AG08396 (cell line): ENCODE measurements around the gene KPNA1.
A peak's percentile ranks its signal among the peaks of the same experiment; 100 is the strongest.
"Not testable (repeated sequence)": the region's sequence is repeated elsewhere in the genome, so short reads cannot be mapped to it uniquely, and the experiment has no call there.

Experiments
- DNase-seq: peaks from one replicate; pipeline ENCODE4 v3.0.0; 2012; ENCODE audit warnings: low spot score, mixed read lengths

Gene KPNA1

DNA sequence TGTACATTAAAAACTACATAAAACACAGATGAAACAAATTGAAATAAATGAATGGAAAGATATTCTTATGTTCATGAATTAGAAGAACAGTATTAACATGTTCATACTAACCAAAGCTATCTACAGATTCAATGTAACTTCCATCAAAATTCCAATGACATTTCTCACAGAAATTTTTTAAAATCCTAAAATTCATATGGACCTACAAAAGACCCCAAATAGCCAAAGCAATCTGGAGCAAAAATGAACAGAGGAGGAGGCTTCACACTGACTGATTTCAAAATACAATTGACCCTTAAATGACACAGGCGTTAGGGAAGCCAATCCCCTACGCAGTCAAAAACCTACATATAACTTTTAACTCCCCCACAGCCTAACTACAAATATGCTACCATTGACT lies 39.4 kb downstream of the KPNA1 start:
- no peak for DNase-seq

DNA sequence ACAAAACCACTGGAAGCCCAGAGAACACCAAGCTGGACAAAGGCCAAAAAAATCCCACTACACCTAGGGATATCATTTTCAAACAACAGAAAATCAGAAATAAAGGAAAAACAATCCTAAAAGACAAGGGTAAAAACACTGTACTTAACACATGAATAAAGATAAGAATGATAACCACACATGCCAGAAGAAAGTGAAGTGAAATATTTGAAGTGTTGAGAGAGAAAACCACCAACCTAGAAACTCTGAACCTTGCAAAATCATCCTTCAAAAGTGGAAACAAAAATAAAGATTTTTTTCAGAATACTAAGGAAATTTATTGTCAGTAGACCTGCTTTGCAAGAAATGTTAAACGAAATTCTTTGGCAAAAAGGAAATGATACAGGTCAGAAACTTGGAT lies 45.1 kb downstream of the KPNA1 start:
- no peak for DNase-seq

DNA sequence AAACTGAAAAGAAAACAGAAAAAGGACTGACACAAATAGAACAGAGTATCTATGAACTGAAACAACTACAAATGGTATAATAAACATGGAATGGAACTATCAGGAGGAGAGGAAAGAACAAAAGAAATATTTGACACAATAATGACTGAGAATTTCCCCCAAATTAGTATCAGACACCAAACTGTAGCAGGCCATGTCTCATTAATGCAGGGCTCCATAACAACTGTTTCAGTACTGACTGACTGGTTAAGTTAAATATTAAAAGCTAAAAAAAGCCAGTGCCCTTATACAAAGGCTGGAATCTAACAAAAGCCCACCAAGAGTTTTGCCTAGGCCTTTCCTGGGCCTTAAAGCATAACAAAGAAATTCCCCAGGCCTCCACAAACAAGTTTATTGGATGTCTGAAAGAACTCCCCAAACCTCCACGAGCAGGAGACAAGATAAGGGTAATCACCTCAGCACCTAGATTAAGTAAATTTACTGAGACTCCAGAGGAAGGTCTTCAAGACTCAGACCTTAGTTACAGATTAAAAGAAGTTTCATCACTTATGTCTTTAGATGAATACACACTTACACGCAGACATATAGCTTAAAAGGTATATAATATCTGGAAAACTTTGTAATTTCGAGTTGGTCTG lies 45.7 kb downstream of the KPNA1 start:
- no peak for DNase-seq

DNA sequence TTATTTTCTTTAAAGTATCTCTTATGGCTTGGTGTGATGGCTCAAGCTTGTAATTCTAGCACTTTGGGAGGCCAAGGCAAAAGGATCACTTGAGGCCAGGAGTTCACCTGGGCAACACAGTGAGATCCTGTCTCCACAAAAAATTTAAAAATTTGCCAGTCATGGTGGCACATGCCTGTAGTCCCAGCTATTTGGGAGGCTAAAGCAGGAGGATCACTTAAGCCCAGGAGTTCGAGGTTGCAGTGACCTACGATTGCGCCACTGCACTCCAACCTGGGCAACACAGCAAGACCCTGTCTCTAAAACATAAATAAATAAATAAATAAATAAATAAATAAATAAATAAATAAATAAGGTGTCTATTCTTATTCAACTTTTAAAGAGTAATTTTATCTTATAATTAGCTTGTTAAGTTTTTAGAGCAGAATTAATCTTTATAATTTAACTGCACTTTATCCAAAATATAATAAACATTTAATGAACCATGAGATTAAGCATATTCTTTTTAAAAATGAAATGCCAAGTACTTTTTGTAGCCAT lies 48.0 kb downstream of the KPNA1 start:
- no peak for DNase-seq

DNA sequence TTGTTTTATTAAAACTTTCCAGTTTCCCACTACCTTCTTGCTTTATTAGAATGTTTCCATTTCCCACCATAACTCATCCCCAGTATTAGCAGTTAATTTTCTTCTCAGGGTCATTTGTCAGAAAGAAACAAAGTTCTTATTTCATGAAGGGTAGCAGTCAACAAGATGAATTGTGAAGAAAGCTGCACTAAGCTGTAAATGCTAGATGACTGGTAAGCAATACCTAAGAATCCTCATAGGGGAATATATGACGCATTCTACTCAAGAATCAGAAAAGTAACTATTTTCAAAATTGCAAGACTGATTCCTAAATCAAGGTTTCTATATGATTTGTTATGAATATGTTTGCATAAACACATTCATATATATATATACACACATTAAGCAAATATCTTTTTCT lies 50.1 kb downstream of the KPNA1 start:
- DNase-seq: no peak

DNA sequence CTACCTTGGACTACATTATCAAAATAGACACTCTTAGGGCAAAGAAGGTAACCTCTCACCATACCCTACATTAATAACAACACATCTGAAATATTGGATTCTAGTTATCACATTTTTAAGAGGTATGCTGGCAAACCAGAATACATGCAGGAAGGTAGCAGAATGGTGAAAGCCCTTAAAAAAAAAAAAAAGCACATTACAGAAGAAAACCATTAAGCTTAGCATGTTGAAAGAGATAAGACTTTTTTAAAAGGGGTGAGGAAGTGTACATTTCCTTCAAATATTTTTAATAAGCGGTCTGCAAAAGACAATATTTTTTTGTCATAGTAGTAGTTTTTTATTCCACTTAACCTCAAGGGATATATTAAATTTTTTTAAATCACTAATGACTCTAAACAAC lies 52.3 kb downstream of the KPNA1 start:
- no peak for DNase-seq

DNA sequence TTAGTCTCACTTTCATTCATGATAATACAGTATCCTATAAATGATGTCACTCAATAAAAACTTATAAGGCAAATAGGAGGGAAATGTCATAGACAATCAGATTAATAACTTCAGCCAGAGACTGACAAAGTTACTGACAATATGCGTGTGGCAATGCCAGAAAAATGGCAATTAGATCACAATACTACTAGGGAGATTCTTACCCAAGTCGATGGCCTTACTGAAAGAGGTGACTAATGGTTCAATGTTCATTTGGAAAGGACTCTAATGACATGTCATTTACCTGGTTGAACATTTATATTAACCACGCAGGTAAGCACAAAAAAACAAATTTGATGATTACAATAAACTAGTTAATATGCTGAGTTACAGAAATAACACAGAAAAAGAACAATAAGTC lies 52.9 kb downstream of the KPNA1 start:
- no peak for DNase-seq

DNA sequence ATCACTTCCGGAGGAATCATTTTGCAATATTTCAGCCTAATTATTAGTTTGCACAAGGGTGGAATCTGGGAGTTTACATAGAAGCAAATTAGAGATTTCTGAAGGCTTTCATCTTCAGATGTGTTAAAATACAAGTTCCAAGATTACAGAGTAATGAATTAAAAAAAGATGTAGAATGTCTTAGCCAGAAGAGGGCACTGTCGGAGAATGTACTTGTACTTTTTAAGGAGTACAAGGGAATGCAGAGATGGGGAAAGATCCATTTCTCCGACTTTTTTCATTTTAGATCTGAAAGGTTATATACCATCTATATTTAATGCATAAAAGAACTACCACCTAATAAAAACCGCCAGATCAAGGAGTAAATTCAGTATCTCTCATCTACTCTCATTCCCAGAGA lies 55.7 kb downstream of the KPNA1 start:
- peak; percentile 12 for DNase-seq

DNA sequence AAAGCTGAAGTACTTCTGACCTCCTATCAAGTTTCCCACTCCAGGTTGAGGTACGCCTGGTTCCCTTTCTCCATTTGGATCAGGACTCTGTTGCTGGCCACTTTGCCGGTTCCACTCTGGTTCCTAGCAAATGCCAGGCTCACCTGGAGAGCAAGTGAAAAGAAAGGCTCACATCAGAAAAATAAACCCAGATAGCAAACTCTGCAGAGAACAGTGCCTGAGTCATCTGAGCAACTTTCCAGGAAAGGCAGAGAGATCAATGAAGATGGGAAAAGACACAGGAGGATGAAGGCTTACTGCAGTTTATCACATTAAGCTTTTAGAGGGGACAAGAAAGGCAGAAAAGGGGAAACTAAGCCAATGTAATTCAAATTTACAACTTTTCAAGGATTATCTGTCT lies 57.0 kb downstream of the KPNA1 start:
- DNase-seq: no peak

DNA sequence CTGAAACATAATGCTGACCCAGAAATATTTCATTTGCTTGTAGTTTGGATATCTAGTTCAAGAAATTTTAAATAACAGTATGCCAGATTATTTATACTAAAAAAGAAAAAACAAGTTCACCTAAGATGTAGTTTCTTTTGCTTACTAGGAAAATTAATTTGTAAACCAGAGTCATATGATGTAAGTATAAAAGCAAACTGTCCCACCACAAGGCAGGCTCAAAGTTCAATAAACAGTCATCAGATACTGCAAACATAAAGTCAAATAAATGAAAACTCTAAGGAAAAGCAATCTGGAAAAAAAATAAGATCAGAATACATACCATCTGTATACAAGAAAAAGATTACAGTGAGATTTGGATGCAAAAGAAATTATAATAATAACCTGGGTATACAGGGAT lies 58.7 kb downstream of the KPNA1 start:
- DNase-seq: no peak

DNA sequence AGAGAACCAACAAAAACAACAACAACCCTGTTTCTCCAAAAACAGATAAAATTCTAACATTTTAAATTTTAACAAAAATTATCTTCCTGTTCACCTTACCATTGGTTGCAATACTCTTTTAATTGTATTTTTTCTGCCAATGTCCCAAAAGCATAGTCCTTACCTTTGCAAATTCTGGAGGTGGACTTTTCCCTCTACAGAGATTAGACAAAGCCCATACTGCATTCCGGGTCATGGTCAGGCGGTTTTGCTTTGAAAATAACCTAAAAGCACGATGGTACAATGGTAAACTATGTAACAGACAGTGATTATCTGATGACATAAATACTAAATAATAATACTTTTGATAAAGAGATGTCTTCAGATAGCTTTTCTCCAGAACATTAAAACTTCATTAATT lies 63.4 kb downstream of the KPNA1 start:
- no peak for DNase-seq

DNA sequence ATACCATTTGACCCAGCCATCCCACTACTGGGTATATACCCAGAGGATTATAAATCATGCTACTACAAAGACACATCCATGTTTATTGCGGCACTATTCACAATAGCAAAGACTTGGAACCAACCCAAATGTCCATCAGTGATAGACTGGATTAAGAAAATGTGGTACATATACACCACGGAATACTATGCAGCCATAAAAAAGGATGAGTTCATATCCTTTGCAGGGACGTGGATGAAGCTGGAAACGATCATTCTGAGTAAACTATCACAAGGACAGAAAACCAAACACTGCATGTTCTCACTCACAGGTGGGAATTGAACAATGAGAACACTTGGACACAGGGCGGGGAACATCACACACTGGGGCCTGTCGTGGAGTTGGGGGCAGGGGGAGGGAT lies 66.5 kb downstream of the KPNA1 start:
- not testable (repeated sequence) for DNase-seq

DNA sequence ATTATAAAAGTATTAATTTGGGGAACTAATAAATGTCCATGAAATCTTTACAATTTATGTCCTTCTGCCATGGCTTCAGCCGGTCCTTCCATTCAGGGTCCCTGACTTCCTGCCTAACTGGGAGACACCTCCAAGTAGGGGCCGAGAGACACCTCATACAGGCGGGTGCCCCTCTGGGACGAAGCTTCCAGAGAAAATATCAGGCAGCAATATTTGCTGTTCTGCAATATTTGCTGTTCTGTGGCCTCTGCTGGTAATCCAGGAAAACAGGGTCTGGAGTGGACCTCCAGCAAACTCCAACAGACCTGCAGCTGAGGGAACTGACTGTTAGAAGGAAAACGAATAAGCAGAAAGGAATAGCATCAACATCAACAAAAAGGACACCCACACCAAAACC lies 70.2 kb downstream of the KPNA1 start:
- DNase-seq: not testable (repeated sequence)

DNA sequence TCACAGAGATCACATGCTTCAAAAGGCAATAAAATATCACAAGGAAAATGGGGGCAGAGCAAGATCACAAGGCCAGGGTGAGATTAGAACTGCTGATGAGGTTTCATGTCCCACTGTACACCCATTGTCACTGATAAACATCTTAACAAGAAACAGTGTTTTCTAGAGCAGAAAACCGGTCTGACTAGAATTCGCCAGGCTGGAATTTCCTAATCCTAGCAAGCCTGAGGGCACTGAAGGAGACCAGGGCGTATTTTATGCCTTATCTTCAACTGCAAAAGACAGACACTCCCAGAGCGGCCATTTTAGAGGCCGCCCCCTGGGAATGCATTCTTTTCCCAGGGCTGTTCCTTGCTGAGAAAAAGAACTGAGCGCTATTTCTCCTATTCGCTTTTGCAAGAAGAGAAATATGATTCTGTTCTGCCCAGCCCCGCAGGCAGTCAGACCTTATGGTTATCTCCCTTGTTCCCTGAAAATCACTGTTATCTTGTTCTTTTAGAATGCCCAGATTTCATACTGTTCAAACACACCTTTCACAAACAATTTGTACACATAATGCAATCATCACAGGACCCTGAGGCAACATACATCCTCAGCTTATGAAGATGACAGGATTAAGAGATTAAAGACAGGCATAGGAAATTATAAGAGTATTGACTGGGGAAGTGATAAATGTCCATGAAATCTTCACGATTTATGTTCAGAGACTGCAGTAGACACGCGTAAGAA lies 70.8 kb downstream of the KPNA1 start:
- DNase-seq: not testable (repeated sequence)

DNA sequence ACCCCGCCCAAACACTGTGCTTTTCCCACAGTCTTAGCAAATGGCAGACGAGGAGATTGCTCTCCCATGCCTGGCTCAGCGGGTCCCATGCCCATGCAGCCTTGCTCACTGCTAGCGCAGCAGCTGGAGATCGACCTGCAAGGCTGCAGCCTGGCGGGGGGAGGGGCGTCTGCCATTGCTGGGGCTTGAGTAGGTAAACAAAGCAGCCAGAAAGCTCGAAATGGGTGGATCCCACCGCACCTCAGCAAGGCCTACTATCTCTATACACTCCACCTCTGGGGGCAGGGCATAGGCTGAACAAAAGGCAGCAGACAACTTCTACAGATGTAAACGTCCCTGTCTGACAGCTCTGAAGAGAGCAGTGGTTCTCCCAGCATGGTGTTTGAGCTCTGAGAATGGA lies 71.6 kb downstream of the KPNA1 start:
- no peak for DNase-seq

DNA sequence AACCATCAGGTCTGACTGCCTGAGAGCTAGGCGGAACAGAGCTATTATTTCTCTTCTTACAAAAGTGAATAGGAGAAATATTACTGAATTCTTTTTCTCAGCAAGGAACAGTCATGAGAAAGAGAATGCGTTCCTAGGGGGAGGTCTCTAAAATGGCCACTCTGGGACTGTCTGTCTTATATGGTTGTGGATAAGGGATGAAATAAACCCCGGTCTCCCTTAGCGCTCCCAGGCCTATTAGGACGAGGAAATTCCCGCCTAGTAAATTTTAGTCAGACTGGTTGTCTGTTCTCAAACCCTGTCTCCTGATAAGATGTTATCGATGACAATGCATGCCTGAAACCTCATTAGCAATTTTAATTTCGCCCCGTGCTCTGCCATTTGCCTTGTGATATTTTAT lies 78.8 kb downstream of the KPNA1 start:
- DNase-seq: no peak

DNA sequence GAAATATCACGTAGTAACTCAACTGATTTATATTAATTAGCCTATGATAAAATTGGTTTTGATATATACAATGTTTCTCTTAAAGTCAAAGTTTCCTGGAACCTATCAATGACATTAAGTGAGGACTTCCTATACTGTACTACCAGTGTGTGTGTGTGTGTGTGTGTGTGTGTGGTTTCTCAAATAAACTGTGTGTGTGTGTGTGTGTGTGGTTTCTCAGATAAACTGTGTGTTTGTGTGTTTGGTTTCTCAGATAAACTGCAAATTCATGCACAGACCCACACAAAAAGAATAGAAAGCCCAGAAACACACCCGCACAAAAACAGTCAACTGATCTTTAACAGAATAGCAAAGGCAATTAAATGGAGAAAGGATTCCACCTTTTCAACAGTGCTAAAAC lies 84.4 kb downstream of the KPNA1 start:
- DNase-seq: no peak

DNA sequence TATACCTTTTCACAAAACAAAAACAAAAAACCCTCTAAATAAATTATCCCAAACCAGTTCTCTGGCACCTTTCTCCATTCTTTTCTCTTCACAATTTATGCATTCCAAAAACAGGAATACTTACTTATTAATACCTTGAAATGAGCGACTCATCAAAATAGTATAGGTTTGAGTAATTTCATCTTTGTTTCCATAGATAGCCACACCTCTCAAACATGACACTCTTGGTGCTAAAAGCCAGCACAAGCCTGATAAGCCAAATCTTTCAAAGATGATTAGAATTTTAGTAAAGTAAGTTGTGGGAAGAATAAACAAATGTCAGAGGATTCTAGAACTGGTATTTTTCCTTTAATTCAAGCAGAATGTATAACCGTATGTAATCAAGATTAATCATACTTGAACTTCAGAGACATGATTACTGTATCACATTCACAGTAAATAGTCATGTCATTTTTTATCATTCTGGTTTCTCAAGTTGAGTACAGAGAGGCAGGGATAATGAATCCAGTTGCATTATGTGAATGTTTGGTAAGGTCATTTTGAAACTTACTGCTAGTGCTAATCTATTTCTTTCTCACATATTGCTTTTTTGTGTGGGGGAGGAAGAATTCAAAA lies 86.8 kb downstream of the KPNA1 start:
- no peak for DNase-seq

DNA sequence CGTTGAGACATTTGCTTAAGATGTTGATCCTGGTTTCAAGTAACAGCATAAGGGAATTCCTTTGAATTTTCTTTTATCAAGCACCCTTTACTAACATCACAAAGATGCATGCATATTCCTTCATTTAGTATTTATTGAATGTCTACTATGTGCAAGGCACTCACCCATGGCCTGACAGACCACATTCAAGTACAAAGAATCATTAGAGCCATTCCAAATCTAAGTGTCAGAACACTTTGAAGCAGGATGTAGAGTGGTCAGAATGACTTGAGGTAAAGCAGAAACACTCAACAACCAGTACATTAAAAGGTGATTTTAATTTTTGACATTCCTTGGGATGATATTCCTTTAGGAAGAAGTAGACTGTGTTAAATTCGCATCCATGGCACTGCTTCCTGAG lies 92.9 kb downstream of the KPNA1 start:
- DNase-seq: no peak

DNA sequence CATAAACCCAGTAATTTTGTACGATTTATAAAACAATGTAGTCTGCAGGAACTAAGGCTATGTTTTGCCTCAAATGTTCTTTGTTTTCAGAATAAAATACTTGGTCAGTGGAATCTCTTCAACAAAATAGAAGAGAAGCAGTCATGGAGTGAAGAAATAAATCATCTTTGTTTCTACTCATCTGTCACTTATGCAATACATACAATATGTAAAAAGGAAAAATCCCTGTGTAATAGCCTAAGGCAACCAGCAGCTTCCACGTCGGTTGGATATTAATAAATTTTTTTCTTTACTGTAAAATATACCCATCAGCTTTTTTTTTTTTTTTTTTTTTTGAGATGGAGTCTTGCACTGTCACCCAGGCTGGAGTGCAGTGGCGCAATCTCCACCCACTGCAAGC lies 93.6 kb downstream of the KPNA1 start:
- DNase-seq: no peak

DNA sequence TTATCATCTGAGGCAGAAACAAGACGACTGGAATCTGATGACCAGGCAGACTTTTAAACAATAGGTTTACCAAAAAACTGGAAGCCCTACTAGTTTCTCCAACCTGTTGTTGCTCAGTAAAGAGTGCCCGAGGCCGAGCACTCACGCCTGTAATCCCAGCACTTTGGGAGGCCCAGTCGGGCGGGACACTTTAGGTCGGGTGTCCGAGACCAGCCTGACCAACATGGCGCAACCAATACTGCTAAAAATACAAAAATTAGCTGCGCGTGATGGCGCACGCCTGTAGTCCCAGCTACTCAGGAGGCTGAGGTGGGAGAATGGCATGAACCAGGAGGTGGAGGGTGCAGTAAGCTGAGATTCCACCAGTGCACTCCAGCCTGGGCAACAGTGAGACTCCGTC lies 97.8 kb downstream of the KPNA1 start:
- DNase-seq: no peak

DNA sequence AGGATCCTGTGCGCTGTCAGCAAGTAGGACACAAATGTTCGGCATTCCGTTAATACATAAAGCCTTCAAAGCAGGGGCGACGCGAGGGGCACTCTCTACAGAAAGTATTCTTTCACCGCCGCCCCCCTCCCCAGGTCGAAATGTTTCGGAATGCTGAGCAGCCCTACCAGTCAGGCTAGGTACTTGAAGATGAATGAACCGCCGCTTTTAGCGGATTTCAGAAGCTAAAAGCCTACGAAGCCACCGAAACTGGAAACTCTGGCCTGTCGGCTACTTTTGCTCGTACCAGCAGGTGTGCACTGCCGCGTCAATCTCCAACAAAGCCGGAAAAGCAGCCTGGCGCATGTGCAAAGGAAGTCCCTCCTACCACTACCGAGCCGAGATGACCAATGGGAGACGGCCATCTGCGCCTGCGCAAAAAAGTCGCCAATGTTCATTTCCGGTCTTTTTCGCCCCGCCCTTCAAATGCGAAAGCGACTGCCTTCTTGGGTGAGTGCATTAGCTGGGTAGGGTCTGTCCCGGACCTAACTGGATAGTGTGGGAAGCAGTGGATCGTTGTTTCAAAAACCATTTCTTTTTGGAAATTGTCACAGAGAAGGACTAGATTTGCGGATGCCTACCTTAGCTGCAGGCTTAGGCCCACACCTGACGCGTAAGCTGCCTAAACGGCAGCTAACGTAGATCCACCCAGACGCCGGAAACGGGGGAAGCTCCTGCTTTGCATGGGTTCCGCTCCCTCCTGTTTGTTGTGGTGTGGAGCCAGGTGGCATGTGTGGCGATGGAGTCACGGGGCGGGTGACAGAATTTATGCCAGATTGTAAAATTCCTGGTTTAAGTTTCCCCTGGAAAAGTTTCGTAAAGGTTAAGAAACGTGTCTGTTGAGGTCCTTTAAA lies 98.7 kb downstream of the KPNA1 start, which contains the start of gene WDR5B:
Gene WDR5B (minus strand): TSS at position 301 of the 893 bp plus-strand sequence. CDS start 534 bp downstream, outside the sequence.
- DNase-seq: peak; percentile 98
